T-helper 17 cell (primary cell): ENCODE data around the gene LPAR1. TPM values are rescaled to one million over a fixed set of nuclear protein-coding genes. Genes with fewer than 3 reads are reported as not detected.
A peak's percentile ranks its signal among the peaks of the same experiment; 100 is the strongest.

Experiments
- ATAC-seq: fragments of 150-1000 bp; cut with Tn5 transposase; 2 replicates; pipeline ENCODE4 v1.10.0; 2021; ENCODE audit warnings: mild to moderate bottlenecking, moderate library complexity
- DNase-seq, 3 donors: peaks; one replicate each; pipeline versions ENCODE4 v3.0.0 to v3.0.0-alpha.2; 2020 to 2021
- H3K9me3 ChIP-seq: one replicate; pipeline ENCODE4 v1.7.0; 2013; ENCODE audit warnings: low read length, mild to moderate bottlenecking; ENCODE audit not compliant: control insufficient read depth, poor library complexity, severe bottlenecking
- H3K27ac Mint-ChIP-seq: one replicate; pipeline ENCODE4 v1.8.0; 2022; ENCODE audit warnings: mild to moderate bottlenecking, moderate library complexity, mixed read lengths
- H3K27me3 Mint-ChIP-seq: one replicate; pipeline ENCODE4 v1.8.0; 2022; ENCODE audit warnings: mixed read lengths
- H3K36me3 Mint-ChIP-seq: one replicate; pipeline ENCODE4 v1.8.0; 2022; ENCODE audit warnings: low read depth, mixed read lengths
- H3K4me1 Mint-ChIP-seq: one replicate; pipeline ENCODE4 v1.8.0; 2022; ENCODE audit warnings: mild to moderate bottlenecking, mixed read lengths
- H3K4me3 Mint-ChIP-seq: one replicate; pipeline ENCODE4 v1.8.0; 2022; ENCODE audit warnings: mild to moderate bottlenecking, moderate library complexity, mixed read lengths
- total RNA-seq, 4 donors: library from RNA in 2 of 4; stranded (reverse) in 2 of 4; gene quantifications; one replicate each; pipeline ENCODE4 v1.2.3 and lab custom pipeline; 2022 to 2026

Gene LPAR1
- total RNA-seq: not detected
- 0 to 0.12 reads per million in 2 donors for total RNA-seq (lab: John Stamatoyannopoulos, UW)

- Mint-ChIP-seq H3K27ac (no peak within 1 kb of the TSS), H3K4me3 (peak within 1 kb of the TSS; percentile 68), H3K36me3 (peaks cover 5% of the 10 kb centered on the region), H3K4me1 (peaks cover 4% of the 10 kb centered on the region), H3K27me3 (peaks cover 53% of the 10 kb centered on the region)
- DNase-seq: no peak
- no peak for ATAC-seq
- no peaks in the 10 kb centered on the region for H3K9me3 ChIP-seq
Observed at GRCh38 chr9:111038331-111039230, at the start of gene LPAR1. Gene LPAR1 (minus strand): TSS chr9:111038470. CDS start chr9:110972117, 66,353 bp downstream.

GRCh38 chr9:111078391-111079038, 40.2 kb upstream of the LPAR1 start:
- no peak overlapping the region for H3K4me3 Mint-ChIP-seq
- H3K27ac Mint-ChIP-seq: no peak overlapping the region
- H3K36me3 Mint-ChIP-seq: no peaks in the 10 kb centered on the region
- H3K4me1 Mint-ChIP-seq: no peaks in the 10 kb centered on the region
- no peak for DNase-seq
- ATAC-seq: no peak
- no peaks in the 10 kb centered on the region for H3K9me3 ChIP-seq
- no peaks in the 10 kb centered on the region for H3K27me3 Mint-ChIP-seq

- H3K9me3 ChIP-seq: no peaks in the 10 kb centered on the region
- no peak for ATAC-seq
- Mint-ChIP-seq H3K27ac (no peak overlapping the region), H3K4me1 (no peaks in the 10 kb centered on the region), H3K36me3 (no peaks in the 10 kb centered on the region), H3K27me3 (no peaks in the 10 kb centered on the region), H3K4me3 (no peak overlapping the region)
- DNase-seq: no peak
Observed at GRCh38 chr9:111076519-111076918, 38.2 kb upstream of the LPAR1 start.

- Mint-ChIP-seq H3K27me3 (no peaks in the 10 kb centered on the region), H3K4me3 (no peak overlapping the region), H3K36me3 (no peaks in the 10 kb centered on the region), H3K4me1 (no peaks in the 10 kb centered on the region), H3K27ac (no peak overlapping the region)
- DNase-seq (no peak), ATAC-seq (no peak)
- H3K9me3 ChIP-seq: no peaks in the 10 kb centered on the region
Observed at GRCh38 chr9:111076042-111076441, 37.8 kb upstream of the LPAR1 start.

GRCh38 chr9:111074395-111074794, 36.1 kb upstream of the LPAR1 start:
- Mint-ChIP-seq H3K36me3 (no peaks in the 10 kb centered on the region), H3K27me3 (no peaks in the 10 kb centered on the region), H3K4me3 (no peak overlapping the region), H3K27ac (no peak overlapping the region), H3K4me1 (no peaks in the 10 kb centered on the region)
- ATAC-seq (no peak), DNase-seq (no peak)
- H3K9me3 ChIP-seq: no peaks in the 10 kb centered on the region

- no peaks in the 10 kb centered on the region for H3K27me3 Mint-ChIP-seq
- no peak overlapping the region for H3K27ac Mint-ChIP-seq
- H3K4me1 Mint-ChIP-seq: no peaks in the 10 kb centered on the region
- H3K36me3 Mint-ChIP-seq: no peaks in the 10 kb centered on the region
- DNase-seq: no peak
- H3K9me3 ChIP-seq: no peaks in the 10 kb centered on the region
- ATAC-seq: no peak
- H3K4me3 Mint-ChIP-seq: no peak overlapping the region
Observed at GRCh38 chr9:111069183-111069582, 30.9 kb upstream of the LPAR1 start.

- Mint-ChIP-seq H3K27ac (no peak overlapping the region), H3K4me3 (no peak overlapping the region), H3K27me3 (no peaks in the 10 kb centered on the region), H3K36me3 (no peaks in the 10 kb centered on the region), H3K4me1 (no peaks in the 10 kb centered on the region)
- H3K9me3 ChIP-seq: no peaks in the 10 kb centered on the region
- DNase-seq: no peak
- ATAC-seq: no peak
Observed at GRCh38 chr9:111068771-111069170, 30.5 kb upstream of the LPAR1 start.

GRCh38 chr9:111068383-111068730, 30.1 kb upstream of the LPAR1 start:
- no peaks in the 10 kb centered on the region for H3K27me3 Mint-ChIP-seq
- H3K27ac Mint-ChIP-seq: no peak overlapping the region
- ATAC-seq (no peak), DNase-seq (no peak)
- no peaks in the 10 kb centered on the region for H3K36me3 Mint-ChIP-seq
- H3K4me3 Mint-ChIP-seq: no peak overlapping the region
- H3K4me1 Mint-ChIP-seq: no peaks in the 10 kb centered on the region
- no peaks in the 10 kb centered on the region for H3K9me3 ChIP-seq

- Mint-ChIP-seq H3K27me3 (no peaks in the 10 kb centered on the region), H3K4me3 (no peak overlapping the region), H3K4me1 (no peaks in the 10 kb centered on the region), H3K36me3 (no peaks in the 10 kb centered on the region), H3K27ac (no peak overlapping the region)
- DNase-seq (no peak), ATAC-seq (no peak)
- no peaks in the 10 kb centered on the region for H3K9me3 ChIP-seq
Observed at GRCh38 chr9:111066468-111066867, 28.2 kb upstream of the LPAR1 start.

GRCh38 chr9:111065414-111065813, 27.1 kb upstream of the LPAR1 start:
- ATAC-seq (no peak), DNase-seq (no peak)
- Mint-ChIP-seq H3K27me3 (no peaks in the 10 kb centered on the region), H3K27ac (no peak overlapping the region), H3K36me3 (no peaks in the 10 kb centered on the region), H3K4me1 (no peaks in the 10 kb centered on the region), H3K4me3 (no peak overlapping the region)
- no peaks in the 10 kb centered on the region for H3K9me3 ChIP-seq

GRCh38 chr9:111064160-111064837, 26.0 kb upstream of the LPAR1 start:
- Mint-ChIP-seq H3K27me3 (no peaks in the 10 kb centered on the region), H3K4me1 (no peaks in the 10 kb centered on the region), H3K27ac (no peak overlapping the region), H3K36me3 (no peaks in the 10 kb centered on the region), H3K4me3 (no peak overlapping the region)
- DNase-seq: no peak
- H3K9me3 ChIP-seq: no peaks in the 10 kb centered on the region
- ATAC-seq: no peak

- no peak overlapping the region for H3K4me3 Mint-ChIP-seq
- H3K36me3 Mint-ChIP-seq: no peaks in the 10 kb centered on the region
- no peak overlapping the region for H3K27ac Mint-ChIP-seq
- no peaks in the 10 kb centered on the region for H3K9me3 ChIP-seq
- ATAC-seq: no peak
- H3K27me3 Mint-ChIP-seq: no peaks in the 10 kb centered on the region
- H3K4me1 Mint-ChIP-seq: no peaks in the 10 kb centered on the region
- no peak for DNase-seq
Observed at GRCh38 chr9:111063332-111063731, 25.1 kb upstream of the LPAR1 start.

- H3K4me1 Mint-ChIP-seq: peaks cover 2% of the 10 kb centered on the region
- H3K4me3 Mint-ChIP-seq: no peak overlapping the region
- no peaks in the 10 kb centered on the region for H3K9me3 ChIP-seq
- no peaks in the 10 kb centered on the region for H3K36me3 Mint-ChIP-seq
- no peak for ATAC-seq
- H3K27ac Mint-ChIP-seq: no peak overlapping the region
- DNase-seq: no peak
- H3K27me3 Mint-ChIP-seq: no peaks in the 10 kb centered on the region
Observed at GRCh38 chr9:111058166-111058565, 19.9 kb upstream of the LPAR1 start.
